ENCODE results near the gene GNB1.
"Not testable (repeated sequence)": the region's sequence is repeated elsewhere in the genome, so short reads cannot be mapped to it uniquely, and the experiment has no call there.

GNB1 gene

GRCh38 chr1:1889847-1890505, 911 bp downstream of the GNB1 start:
- peak; percentile 14 for DNase-seq (ENCODE audit: low read depth)

DNA sequence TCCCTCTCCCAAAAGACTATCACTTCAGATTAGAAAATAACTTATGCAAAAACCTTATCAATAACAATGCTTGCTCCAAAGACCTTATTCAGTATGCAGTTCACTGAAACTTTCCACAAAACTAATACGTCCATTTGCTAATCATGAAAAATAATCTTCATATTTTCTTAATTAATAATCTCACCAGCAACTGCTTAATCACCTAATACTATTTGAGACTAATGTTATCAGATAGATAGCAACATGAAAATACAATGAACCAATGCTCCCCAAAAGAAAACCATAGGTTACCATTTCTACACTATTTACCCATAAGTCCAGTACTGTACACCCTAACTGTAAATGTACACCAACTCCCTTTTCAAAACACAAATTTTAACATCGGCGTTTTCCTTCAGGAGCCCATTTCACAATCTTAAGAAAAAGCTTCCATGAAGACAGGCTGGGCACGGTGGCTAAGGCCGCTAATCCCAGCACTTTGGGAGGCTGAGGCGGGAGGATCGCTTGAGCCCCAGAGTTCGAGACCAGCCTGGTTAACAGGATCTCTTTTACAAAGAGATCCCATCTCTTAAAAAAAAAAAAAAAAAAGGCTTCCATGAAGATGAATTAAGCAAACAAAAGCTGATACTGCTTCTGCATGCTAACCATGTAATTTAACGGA, 1.7 kb downstream of the GNB1 start:
- no peak for DNase-seq (ENCODE audit: low read depth)

DNA sequence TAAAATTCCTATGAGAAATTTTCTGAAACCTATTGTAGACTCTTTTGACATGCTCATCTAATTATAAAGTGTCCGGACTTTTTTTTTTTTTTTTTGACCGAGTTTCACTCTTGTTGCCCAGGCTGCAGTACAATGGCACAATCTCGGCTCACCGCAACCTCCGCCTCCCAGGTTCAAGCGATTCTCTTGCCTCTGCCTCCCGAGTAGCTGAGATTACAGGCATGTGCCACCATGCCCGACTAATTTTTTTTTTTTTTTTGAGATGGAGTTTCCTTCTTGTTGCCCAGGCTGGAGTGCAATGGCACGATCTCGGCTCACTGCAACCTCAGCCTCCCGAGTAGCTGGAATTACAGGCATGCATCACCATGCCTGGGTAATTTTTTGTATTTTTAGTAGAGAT, 7.0 kb downstream of the GNB1 start:
- not testable (repeated sequence) for DNase-seq (ENCODE audit: low read depth)

DNA sequence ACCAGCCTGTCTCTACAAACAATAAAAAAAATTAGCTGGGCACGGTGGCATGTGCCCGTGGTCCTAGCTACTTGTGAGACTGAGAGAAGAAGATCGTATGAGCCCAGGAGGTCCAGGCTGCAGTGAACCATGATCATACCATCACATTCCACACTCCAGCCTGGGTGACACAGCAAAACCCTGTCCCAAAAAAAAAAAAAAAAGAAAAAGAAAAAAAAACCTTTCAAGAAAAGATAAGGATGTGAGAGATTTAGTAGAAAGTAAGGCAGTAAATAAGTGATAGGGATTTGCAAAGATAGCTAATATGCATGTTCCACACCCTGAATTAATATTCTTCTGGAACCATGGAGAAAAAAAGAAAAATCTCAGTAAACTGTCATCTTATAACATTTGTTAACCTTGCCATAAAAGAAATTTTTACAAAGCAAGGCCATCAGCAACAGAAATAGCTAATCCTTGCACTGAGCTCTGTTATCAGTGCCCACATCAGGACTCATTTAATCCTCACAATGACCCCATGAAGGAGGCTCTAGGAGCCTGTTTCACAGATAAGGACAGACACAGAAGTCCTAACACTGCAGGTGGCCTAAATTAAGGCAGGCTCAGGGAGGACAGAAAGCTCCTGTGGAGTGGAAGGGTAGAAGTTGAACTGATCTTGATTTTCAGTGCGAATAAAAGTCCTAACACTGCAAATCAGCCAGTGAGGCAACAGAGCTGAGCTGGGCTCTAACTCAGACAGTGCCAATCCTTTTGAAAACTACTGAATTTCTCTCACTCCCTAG, 7.6 kb downstream of the GNB1 start:
- no peak for DNase-seq (ENCODE audit: low read depth)

GRCh38 chr1:1881727-1882126, 9.2 kb downstream of the GNB1 start:
- no peak for DNase-seq (ENCODE audit: low read depth)

GRCh38 chr1:1880617-1881312, 10.1 kb downstream of the GNB1 start:
- DNase-seq (ENCODE audit: low read depth): no peak

DNA sequence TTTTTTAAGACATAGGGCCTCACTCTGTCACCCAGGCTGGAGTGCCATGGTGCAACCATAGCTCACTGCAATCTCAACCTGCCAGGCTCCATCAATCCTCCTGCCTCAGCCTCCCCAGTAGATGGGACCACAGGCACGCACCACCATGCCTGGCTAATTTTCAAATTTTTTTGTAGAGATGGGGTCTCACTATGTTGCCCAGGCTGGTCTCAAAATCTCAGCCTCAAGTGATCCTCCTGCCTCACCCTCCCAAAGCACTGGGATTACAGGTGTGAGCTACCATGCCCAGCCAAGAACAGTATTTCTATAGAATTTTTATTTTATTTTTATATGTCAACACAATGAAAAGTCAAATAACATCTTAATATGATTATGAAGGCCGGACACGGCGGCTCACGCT, 10.9 kb downstream of the GNB1 start:
- no peak for DNase-seq (ENCODE audit: low read depth)

GRCh38 chr1:1877865-1878436, 12.9 kb downstream of the GNB1 start:
- DNase-seq (ENCODE audit: low read depth): no peak

DNA sequence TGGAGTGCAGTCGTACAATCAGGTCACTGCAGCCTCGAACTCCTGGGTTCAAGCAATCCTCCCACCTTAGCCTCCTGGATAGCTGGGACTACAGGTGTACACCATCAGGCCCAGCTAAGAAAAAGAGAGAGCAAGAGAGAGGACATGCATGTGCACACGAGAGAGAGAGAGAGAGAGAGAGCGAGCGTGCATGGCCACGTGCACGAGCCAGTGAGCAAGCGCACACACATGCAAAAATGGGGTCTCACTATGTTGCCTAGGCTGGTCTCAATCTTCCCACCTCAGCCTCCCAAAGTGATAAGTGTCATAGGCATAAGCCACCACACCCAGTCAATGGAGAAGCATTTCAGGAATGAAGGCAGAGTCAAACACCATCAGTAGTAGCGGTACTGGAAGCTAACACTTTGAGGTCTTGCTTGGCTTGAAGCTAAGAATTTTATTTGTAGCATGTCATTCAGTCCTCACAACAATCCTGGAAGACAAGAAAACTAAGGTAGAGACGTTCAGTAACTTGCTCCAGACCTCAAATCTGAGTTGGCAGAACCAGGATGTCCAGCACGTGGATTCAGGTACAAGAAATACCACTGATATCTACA, 14.5 kb downstream of the GNB1 start:
- DNase-seq (ENCODE audit: low read depth): no peak

GRCh38 chr1:1875932-1876331, 15.0 kb downstream of the GNB1 start:
- DNase-seq (ENCODE audit: low read depth): no peak

GRCh38 chr1:1874901-1875300, 16.0 kb downstream of the GNB1 start:
- no peak for DNase-seq (ENCODE audit: low read depth)

- no peak for DNase-seq (ENCODE audit: low read depth)
These were observed 17.7 kb downstream of the GNB1 start for GRCh38 chr1:1873186-1873585.

GRCh38 chr1:1872329-1872994, 18.4 kb downstream of the GNB1 start:
- DNase-seq (ENCODE audit: low read depth): no peak

DNA sequence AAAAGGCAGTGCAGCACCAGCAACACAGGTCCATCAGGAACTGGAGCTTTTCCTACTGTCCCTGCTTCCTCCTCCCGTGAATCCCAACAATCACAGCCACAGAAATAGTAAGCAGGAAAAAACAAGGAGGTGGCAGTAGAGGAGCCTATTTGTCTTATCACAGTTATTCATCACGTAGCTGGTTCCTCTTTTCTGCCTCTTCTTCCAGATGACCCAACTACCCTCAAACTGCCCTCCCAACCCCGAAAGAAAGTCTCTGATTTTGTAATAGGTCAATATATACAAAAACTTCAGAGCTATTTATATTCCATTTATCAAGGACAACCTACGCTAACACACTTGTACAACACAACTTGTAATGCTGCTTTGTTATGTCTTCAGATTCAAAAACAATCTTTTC, 21.4 kb downstream of the GNB1 start:
- DNase-seq (ENCODE audit: low read depth): no peak

DNA sequence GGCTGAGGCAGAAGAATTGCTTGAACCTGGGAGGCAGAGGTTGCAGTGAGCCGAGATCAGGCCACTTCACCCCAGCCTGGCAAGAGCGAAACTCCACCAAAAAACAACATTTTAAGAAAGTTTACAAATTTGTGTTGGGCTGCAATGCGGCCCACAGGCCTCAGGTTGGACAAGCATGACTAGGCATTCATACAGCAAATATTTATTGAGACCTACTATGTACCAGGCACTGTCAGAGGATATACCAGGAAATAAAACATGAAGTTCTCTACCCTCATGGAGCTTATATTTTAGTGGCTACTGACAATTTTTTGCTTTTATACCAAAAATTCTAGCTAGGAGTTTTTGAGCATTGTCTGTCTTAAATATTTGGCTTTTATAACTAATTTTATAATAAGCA, 23.7 kb downstream of the GNB1 start:
- no peak for DNase-seq (ENCODE audit: low read depth)

DNA sequence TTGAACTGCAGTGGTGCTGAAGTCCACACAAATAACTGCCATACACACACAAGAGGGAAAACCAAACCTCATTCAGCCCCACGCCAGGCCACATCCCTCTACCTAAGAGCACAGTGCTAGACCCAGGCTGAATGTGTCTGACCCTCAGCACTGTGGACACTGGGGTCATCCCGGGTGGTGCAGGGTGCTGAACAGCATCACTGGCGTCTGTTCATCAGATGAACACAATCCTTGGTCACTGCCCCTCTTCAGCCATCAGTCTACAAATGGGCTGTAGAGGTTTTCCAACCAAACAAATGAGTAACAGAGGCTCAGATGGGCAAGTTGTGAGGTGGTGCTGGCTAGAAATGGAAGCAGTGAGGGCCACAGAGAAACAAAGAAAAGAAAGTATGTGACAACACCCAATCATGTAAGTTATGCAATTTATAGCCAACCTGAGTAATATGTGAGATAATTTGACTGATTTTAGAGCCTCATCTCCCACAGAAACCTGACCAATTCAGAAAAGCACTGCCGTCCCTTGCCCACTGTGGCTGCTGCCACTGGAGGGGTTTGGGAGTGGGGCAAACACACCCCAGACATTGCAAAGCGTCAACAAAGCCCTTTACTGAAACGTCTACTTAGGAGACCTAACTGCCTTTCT, 27.9 kb downstream of the GNB1 start:
- no peak for DNase-seq (ENCODE audit: low read depth)

DNA sequence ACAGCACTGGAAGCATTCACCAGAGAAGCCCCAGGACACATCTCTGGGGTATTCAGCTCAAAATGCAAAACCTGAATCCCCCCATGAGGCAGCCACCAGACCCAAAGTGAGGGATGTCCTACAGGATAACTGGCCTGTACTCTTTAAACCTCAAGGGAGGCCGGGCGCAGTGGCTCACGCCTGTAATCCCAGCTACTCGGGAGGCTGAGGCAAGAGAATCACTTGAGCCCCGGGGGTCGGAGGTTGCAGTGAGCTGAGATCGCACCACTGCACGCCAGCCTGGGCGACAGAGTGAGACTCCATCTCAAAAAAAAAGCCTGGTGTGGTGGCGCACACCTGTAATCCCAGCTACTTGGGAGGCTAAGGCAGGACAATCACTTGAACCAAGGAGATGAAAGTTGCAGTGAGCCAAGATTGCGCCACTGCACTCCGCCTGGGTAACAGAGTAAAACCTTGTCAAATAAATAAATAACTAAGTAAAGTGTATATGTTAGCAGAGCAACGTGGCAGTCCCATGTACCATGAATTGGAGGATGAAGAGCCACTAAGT, 29.1 kb downstream of the GNB1 start:
- not testable (repeated sequence) for DNase-seq (ENCODE audit: low read depth)

DNA sequence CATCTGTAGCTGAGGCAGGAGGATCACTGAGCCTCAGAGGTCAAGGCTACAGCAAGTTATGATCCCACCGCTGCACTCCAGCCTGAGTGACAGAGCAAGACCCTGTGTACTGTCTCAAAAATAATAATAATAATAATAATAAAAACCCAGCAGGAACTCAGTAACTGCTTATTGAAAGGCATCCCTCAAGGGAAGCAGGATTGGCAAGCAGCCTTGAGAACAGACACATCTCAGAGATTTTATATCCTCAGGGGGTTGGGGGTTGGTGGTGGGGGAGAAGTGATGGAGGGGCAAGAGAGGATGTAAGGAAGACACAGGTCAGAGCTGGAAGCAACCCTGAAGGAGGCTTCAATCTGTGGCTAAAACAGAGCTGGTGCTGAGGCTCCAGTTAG, 29.6 kb downstream of the GNB1 start:
- DNase-seq (ENCODE audit: low read depth): no peak

DNA sequence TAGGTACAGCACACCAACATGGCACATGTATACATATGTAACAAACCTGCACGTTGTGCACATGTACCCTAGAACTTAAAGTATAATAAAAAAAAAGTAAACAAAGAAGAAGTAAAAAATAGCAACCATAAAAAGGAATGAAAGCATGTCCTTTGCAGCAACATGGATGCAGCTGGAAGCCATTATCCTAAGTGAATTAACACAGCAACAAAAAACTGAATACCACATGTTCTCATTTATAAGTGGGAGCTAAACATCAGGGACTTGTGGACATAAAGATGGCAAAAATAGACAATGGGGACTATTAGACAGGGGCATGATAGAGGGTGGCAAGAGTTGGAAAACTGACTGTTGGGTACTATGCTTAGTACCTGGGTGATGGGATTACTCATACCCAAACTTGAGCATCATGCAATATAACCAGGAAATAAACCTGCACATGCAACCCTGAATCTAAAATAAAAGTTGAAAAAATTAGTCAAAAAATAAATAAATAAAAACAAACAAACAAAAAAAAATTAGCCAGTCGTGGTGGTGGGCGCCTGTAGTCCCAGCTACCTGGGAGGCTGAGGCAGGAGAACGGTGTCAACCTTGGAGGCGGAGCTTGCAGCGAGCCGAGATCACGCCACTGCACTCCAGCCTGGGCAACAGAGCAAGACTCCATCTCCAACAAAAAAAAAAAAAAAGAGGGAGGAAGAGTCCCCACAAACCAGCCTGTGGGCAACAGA, 30.8 kb downstream of the GNB1 start:
- DNase-seq (ENCODE audit: low read depth): not testable (repeated sequence)
